Trophoblast cell (in vitro differentiated cells and primary cell): ENCODE results near the gene ARFGEF3.

Source experiments
- DNase-seq, 2 donors: peaks; one replicate each; pipeline ENCODE4 v3.0.0-alpha.2; 2016
- H2AFZ ChIP-seq: 2 replicates; pipeline ENCODE4 v1.6.1; 2013; ENCODE audit warnings: low read length, moderate library complexity, mild to moderate bottlenecking; ENCODE audit not compliant: insufficient read depth, poor library complexity
- H2AK5ac ChIP-seq: 2 replicates; pipeline ENCODE4 v1.6.1; 2013; ENCODE audit warnings: mild to moderate bottlenecking, low read length
- H2BK120ac ChIP-seq: 2 replicates; pipeline ENCODE4 v1.6.1; 2013; ENCODE audit warnings: low read length, mild to moderate bottlenecking, moderate library complexity; ENCODE audit not compliant: insufficient read depth, poor library complexity
- H2BK12ac ChIP-seq: 2 replicates; pipeline ENCODE4 v1.6.1; 2013; ENCODE audit warnings: mild to moderate bottlenecking, low read length, moderate library complexity
- H2BK5ac ChIP-seq: 2 replicates; pipeline ENCODE4 v1.6.1; 2013; ENCODE audit warnings: low read length, low read depth, moderate library complexity, mild to moderate bottlenecking; ENCODE audit not compliant: poor library complexity
- H3K14ac ChIP-seq: 2 replicates; pipeline ENCODE4 v1.6.1; 2013; ENCODE audit warnings: mild to moderate bottlenecking, low read length
- H3K18ac ChIP-seq: 2 replicates; pipeline ENCODE4 v1.6.1; 2013; ENCODE audit warnings: mild to moderate bottlenecking, low read length
- H3K23ac ChIP-seq: 2 replicates; pipeline ENCODE4 v1.6.1; 2013; ENCODE audit warnings: low read length
- H3K27ac ChIP-seq: 2 replicates; pipeline ENCODE4 v1.5.1; 2013; ENCODE audit warnings: low read depth, mild to moderate bottlenecking, inconsistent platforms, low read length, moderate library complexity
- H3K27me3 ChIP-seq: 2 replicates; pipeline ENCODE4 v1.6.1; 2013; ENCODE audit warnings: inconsistent platforms, mild to moderate bottlenecking, low read length, moderate library complexity; ENCODE audit not compliant: insufficient read depth
- H3K36me3 ChIP-seq, 2 experiments: 1 replicate in 1 of 2; 2 replicates in 1 of 2; pipeline ENCODE4 v1.6.1; 2013; ENCODE audit warnings: low read length in 2 of 2, mild to moderate bottlenecking in 2 of 2, moderate library complexity in 1 of 2; ENCODE audit not compliant: insufficient read depth in 2 of 2, control insufficient read depth in 1 of 2
- H3K4ac ChIP-seq: 2 replicates; pipeline ENCODE4 v1.6.1; 2013; ENCODE audit warnings: low read depth, mild to moderate bottlenecking, low read length, moderate library complexity
- H3K4me1 ChIP-seq, 2 experiments: 1 replicate in 1 of 2; 2 replicates in 1 of 2; pipeline ENCODE4 v1.6.1; 2013; ENCODE audit warnings: low read length in 2 of 2, mild to moderate bottlenecking in 2 of 2, moderate library complexity in 1 of 2; ENCODE audit not compliant: insufficient read depth in 2 of 2, control insufficient read depth in 1 of 2
- H3K4me2 ChIP-seq: 2 replicates; pipeline ENCODE4 v1.6.1; 2013; ENCODE audit warnings: inconsistent platforms, mild to moderate bottlenecking, low read length, moderate library complexity
- H3K4me3 ChIP-seq: 2 replicates; pipeline ENCODE4 v1.5.1; 2013; ENCODE audit warnings: mild to moderate bottlenecking, low read depth, low read length, inconsistent platforms
- H3K79me1 ChIP-seq: one replicate; pipeline ENCODE4 v1.6.1; 2013; ENCODE audit warnings: low read length
- H3K79me2 ChIP-seq: 2 replicates; pipeline ENCODE4 v1.6.1; 2013; ENCODE audit warnings: low read length, mild to moderate bottlenecking; ENCODE audit not compliant: control insufficient read depth, insufficient read depth, poor library complexity
- H3K9ac ChIP-seq: 2 replicates; pipeline ENCODE4 v1.6.1; 2013; ENCODE audit warnings: mild to moderate bottlenecking, low read length
- H3K9me3 ChIP-seq: 2 replicates; pipeline ENCODE4 v1.6.1; 2013; ENCODE audit warnings: low read depth, mild to moderate bottlenecking, control low read depth, inconsistent platforms, low read length; ENCODE audit not compliant: insufficient read depth
- H4K12ac ChIP-seq: 2 replicates; pipeline ENCODE4 v1.6.1; 2013; ENCODE audit warnings: low read depth, mild to moderate bottlenecking, low read length, moderate library complexity
- H4K8ac ChIP-seq: 2 replicates; pipeline ENCODE4 v1.6.1; 2013; ENCODE audit warnings: low read depth, mild to moderate bottlenecking, low read length, moderate library complexity
- H4K91ac ChIP-seq: one replicate; pipeline ENCODE4 v1.6.1; 2013; ENCODE audit warnings: low read depth, mild to moderate bottlenecking, low read length, moderate library complexity
- WGBS: extraction: QIAGEN DNeasy Blood & Tissue Kit; methylation state at CpG from one replicate; pipeline ENCODE4 v1.1.7; 2013; ENCODE audit warnings: missing lambda C conversion rate; ENCODE audit not compliant: insufficient read length, insufficient coverage; ENCODE audit errors: extremely low coverage; 5-methylcytosine and 5-hydroxymethylcytosine counted together

ARFGEF3 gene

GRCh38 chr6:138271451-138271850, 109.7 kb downstream of the ARFGEF3 start:
- no peaks in the 10 kb centered on the region for H3K79me2 ChIP-seq

GRCh38 chr6:138272533-138273315, 111.0 kb downstream of the ARFGEF3 start:
- Histone ChIP-seq H2BK5ac (no peak overlapping the region), H3K23ac (no peak overlapping the region), H3K79me1 (no peaks in the 10 kb centered on the region), H4K91ac (no peak overlapping the region), H3K9me3 (no peaks in the 10 kb centered on the region), H4K8ac (no peak overlapping the region), H3K18ac (no peak overlapping the region), H4K12ac (no peak overlapping the region), H3K14ac (no peak overlapping the region), H2BK12ac (no peak overlapping the region), H3K27me3 (no peaks in the 10 kb centered on the region), H3K4me3 (no peak overlapping the region), H2AFZ (no peak overlapping the region), H2BK120ac (no peak overlapping the region), H3K4ac (no peak overlapping the region), H2AK5ac (no peak overlapping the region), H3K4me2 (no peak overlapping the region), H3K9ac (no peak overlapping the region), H3K4me1 (no peaks in the 10 kb centered on the region), H3K36me3 (no peaks in the 10 kb centered on the region), H3K27ac (no peak overlapping the region), H3K79me2 (no peaks in the 10 kb centered on the region)
- peak in 1 of 2 donors; percentile 60 for DNase-seq
- WGBS, result no CpG with 5 or more reads among the region's 8 CpGs

More at GRCh38 chr6:138271451-138271850, 109.7 kb downstream of the ARFGEF3 start:
- Histone ChIP-seq H2BK5ac (no peak overlapping the region), H4K8ac (no peak overlapping the region), H3K9ac (no peak overlapping the region), H3K4me1 (no peaks in the 10 kb centered on the region), H3K18ac (no peak overlapping the region), H2AFZ (no peak overlapping the region), H3K27ac (no peak overlapping the region), H4K91ac (no peak overlapping the region), H3K4me3 (no peak overlapping the region), H2AK5ac (no peak overlapping the region), H2BK12ac (no peak overlapping the region), H3K36me3 (no peaks in the 10 kb centered on the region), H3K4me2 (no peak overlapping the region), H3K4ac (no peak overlapping the region), H3K9me3 (no peaks in the 10 kb centered on the region), H3K79me1 (no peaks in the 10 kb centered on the region), H3K27me3 (no peaks in the 10 kb centered on the region), H2BK120ac (no peak overlapping the region), H4K12ac (no peak overlapping the region), H3K14ac (no peak overlapping the region), H3K23ac (no peak overlapping the region)
- no CpG with 5 or more reads among the region's 1 CpG for WGBS
- peak; percentile 65 to 79 for DNase-seq

- no peak overlapping the region for H3K4ac ChIP-seq
- no peaks in the 10 kb centered on the region for H3K36me3 ChIP-seq
- WGBS, result no CpG with 5 or more reads among the region's 3 CpGs
- no peaks in the 10 kb centered on the region for H3K79me1 ChIP-seq
- H3K14ac ChIP-seq, result no peak overlapping the region
- no peak overlapping the region for H3K9ac ChIP-seq
- no peak overlapping the region for H2BK5ac ChIP-seq
- H3K4me1 ChIP-seq, result no peaks in the 10 kb centered on the region
- peak; percentile 33 to 34 for DNase-seq
- H3K79me2 ChIP-seq, result no peaks in the 10 kb centered on the region
- no peak overlapping the region for H3K18ac ChIP-seq
- H3K23ac ChIP-seq, result no peak overlapping the region
- H2BK120ac ChIP-seq, result no peak overlapping the region
- H3K27me3 ChIP-seq, result no peaks in the 10 kb centered on the region
- no peak overlapping the region for H4K12ac ChIP-seq
- no peaks in the 10 kb centered on the region for H3K9me3 ChIP-seq
- H2BK12ac ChIP-seq, result no peak overlapping the region
- H4K8ac ChIP-seq, result no peak overlapping the region
- no peak overlapping the region for H3K4me3 ChIP-seq
- no peak overlapping the region for H4K91ac ChIP-seq
- no peak overlapping the region for H3K4me2 ChIP-seq
- H3K27ac ChIP-seq, result no peak overlapping the region
- no peak overlapping the region for H2AK5ac ChIP-seq
- no peak overlapping the region for H2AFZ ChIP-seq
Observed at GRCh38 chr6:138275976-138276375, 114.2 kb downstream of the ARFGEF3 start.

DNA sequence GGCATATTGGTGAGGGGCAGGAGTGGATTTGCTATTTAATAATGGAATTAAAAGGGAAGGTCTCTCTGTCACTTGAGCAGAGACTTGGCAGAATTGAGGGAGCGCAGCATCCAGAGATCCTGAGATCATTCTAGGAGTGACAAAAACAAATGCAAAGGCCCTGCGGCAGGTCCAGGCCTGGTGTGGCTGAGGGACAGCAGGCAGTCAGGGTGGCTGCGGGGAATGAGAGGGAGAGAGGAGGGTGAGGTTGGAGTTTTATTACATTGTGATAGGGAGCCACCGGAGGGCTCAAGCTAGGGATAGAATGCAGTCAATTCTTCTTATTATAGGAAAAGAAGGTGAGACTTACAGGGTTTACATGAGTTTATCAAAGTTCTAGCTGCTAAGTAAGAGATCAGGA, 116.1 kb downstream of the ARFGEF3 start:
- H3K18ac ChIP-seq, result no peak overlapping the region
- H3K4me1 ChIP-seq, result no peaks in the 10 kb centered on the region
- H4K12ac ChIP-seq, result no peak overlapping the region
- H4K8ac ChIP-seq, result no peak overlapping the region
- no peak overlapping the region for H3K27ac ChIP-seq
- H3K23ac ChIP-seq, result no peak overlapping the region
- no peak overlapping the region for H3K4ac ChIP-seq
- no peak overlapping the region for H3K4me2 ChIP-seq
- no peak overlapping the region for H4K91ac ChIP-seq
- H3K9me3 ChIP-seq, result no peaks in the 10 kb centered on the region
- WGBS, result no CpG with 5 or more reads among the region's 4 CpGs
- H2BK12ac ChIP-seq, result no peak overlapping the region
- no peak overlapping the region for H2AK5ac ChIP-seq
- no peak overlapping the region for H3K4me3 ChIP-seq
- no peaks in the 10 kb centered on the region for H3K79me2 ChIP-seq
- no peak overlapping the region for H2BK120ac ChIP-seq
- H3K79me1 ChIP-seq, result no peaks in the 10 kb centered on the region
- no peak overlapping the region for H2BK5ac ChIP-seq
- H2AFZ ChIP-seq, result no peak overlapping the region
- DNase-seq, result no peak
- H3K27me3 ChIP-seq, result no peaks in the 10 kb centered on the region
- H3K9ac ChIP-seq, result no peak overlapping the region
- no peak overlapping the region for H3K14ac ChIP-seq
- no peaks in the 10 kb centered on the region for H3K36me3 ChIP-seq
